NOMO-1 treated with DMSO at 0.1 percent for 48 hours (cell line): ENCODE data around the gene S1PR3.

Experiments used
- DNase-seq: peaks from one replicate; lab custom pipeline; 2025; ENCODE audit not compliant: unreplicated experiment; lab: John Stamatoyannopoulos, UW

S1PR3 gene

DNA sequence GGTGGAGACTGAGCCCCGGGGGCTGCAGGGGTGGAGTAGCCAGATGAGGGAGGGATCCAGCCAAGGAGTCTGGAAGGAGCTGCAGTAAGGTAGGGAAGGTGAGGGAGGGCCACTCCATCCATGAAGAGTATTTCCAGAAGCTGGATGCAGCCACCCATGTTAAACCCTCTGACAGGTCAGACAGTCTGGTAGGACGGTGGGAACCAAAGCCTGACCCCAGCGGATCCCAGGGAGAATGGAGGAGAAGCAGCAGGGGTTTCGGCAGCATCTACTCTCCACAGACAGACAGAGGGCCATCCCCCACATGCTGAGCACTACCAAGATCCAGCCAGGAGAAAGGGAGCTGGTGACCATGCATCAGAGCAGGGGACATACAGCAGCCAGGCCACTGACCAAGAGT lies 22.5 kb upstream of the S1PR3 start:
- no peak for DNase-seq

DNA sequence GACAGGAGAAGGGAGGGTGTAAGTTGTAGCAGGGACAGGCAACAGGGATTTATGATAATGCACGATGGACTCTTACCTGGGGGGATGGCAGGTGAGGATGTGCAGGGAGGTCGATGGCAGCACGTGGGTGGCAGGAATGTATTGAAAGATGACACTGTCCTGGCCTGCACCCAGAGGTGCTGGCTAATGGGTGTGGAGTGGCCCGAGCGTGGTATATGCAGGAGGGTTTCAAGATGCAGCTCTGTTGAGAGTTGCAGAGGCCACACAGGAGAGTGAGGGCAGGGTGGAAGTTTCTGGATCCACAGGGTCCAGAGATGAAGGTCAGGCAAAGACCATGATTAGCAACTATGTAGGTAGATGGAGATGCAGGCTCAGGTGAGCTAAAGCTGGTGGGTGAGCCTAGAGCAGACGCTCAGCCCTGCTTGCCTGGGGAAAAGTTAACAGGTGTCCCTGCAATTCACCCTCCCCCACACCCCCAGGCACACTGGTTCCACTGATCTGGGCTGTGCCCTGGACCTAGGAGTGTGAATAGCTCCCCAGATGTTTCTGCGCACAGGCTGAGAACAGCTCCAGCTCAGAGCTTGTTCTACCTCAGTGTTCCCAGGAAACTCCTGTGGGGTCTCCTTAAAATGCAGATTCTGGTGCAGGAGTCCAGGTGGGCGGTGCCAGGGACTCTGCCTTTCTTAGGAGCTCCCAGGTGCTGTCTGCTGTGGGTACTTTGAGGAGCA lies 21.5 kb upstream of the S1PR3 start:
- DNase-seq: no peak

DNA sequence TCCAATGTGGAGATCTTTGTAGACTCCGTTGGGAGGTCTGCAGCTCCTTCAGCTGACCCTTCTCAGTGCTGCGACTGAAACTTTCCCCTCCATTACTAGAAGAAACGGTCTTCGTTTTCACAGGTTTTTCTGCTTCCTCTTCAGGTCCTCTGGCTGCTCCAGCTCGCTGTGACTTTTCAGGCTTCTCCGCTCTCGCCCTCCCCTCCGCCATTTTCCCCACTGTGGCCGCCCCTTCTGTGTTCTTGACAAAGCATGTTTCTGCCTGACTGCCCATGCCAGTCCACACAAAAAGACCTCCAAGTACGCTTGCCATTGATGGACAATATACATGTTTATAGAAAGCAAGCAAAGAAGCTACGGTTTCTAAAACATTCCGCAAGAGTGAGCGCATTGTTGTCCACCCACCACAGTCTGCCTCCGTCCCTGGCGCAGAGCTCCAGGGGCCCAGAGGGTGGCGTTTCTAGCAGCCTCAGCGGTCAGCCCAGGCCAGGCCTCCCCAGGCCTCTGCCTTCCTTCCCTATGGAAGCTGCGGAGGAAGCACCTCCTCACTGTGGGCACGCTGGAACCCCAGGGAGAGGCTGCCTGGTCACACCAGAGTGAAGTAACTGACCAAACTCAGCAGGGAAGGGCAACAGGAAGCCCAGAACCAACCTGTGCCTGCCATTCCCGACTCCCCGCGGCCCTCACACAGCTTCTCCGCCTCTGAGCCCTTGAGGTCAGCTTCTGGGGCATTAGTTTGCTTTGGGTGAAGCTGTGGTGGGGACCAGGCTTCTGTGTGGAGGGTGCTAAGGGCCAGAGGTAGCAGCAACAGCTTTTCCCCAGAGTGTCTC lies 19.9 kb upstream of the S1PR3 start:
- DNase-seq: no peak

DNA sequence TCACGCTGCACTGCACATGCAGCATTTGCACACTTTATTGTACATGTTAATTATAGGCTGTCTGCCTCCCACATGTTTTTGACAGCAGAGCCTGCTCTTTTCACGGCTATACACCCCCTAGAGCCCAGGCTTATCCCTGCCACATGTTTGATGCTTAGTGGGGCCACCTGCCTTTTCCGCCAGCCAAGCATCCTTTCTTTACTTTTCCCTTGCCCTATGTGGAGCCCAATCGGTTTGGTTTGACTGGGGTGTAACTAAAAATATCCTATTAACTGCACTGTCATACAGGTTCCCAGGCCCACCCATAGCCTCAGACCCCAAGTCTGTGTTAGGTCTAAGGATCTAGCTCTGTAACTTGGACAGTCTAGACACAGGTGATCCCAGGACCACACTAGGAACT lies 18.9 kb upstream of the S1PR3 start:
- no peak for DNase-seq

DNA sequence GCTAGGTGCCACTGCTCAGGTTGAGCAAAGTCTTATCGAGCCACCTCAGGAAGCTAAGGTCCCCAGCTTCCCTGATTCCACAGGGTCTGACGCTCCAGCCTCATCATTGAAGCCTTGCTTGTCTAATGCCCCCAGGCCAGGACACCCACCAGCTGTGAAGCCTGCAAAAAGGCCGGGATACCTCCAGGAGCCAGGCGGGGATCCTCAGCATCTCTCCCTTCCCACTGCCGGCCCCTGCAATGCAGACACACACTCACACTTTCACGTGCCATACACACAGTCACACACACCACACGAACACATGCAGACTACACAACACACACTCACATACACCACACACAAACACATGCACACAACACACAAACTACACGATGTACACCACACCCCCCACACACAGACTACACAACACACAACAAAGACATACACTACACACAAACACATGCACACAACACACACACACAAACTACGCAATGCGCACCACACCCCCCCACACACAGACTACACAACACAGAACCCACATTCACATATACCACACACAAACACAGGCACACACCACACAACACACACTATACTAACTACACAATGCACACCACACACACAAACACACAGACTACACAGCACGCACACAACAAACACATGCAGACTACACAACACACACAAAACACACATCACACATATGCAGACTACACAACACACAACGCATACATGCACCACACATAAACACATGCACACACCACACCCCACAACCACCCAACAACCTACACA lies 17.8 kb upstream of the S1PR3 start:
- no peak for DNase-seq

DNA sequence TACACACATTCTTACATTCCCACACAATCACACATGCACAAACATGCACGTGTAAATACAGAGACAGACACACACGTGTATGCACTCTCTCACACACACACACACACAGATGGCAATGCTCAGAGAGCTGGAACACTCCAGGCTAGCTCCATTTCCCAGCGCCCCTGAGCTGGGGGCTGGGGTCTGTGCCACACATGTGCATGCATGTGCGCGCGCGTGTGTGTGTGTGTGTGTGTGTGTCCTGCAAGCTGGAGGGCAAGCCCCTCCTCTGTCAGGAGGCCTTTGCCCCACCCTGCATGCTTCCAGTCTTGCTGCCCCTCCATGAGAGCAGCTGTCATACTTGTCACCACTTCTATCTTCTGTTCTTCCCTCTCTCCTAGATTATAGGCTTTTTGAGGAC lies 16.6 kb upstream of the S1PR3 start:
- DNase-seq: no peak

DNA sequence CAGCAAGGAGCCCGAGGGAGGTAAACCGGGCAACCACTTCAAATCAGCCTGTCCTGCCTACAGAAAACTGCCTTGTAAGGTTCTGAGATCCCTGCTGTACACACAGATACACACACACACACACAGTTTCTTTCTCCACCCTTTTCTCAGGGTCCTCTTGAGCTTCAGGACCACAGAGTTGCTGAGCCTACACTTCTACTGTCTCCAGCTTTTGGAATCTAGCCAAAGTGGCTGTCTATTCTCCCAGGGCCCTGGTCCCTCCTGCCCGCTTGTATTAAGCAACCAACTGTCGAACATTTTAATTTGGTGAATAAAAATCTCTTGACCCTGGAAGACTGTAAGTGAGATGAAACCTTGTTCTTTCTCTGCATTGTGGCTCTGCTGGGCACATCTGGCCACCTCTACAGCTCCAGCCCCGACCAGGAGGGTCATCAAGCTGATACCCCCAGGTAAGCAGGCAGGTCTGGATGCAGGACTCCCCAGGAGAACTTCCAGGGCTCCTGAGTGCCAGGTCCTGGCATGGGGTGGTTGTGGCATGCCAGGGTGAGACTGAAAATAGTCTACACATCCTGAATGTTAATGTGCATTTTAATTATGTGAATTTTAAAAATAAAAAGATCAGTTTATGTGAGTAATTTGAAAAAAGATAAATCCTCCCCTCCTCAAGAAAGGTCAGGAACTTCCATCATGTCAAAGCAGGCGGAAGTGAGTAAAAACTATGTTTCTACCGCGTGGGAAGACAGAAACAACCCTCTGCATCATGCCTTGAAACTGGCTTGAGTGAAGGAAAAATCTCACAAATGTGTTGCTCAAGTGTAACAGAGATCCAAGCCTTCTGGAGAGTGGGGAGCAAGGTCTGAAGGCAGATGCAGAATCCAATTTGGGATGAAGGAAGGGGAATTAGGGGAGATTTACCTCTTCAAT lies 15.0 kb upstream of the S1PR3 start:
- DNase-seq: no peak

DNA sequence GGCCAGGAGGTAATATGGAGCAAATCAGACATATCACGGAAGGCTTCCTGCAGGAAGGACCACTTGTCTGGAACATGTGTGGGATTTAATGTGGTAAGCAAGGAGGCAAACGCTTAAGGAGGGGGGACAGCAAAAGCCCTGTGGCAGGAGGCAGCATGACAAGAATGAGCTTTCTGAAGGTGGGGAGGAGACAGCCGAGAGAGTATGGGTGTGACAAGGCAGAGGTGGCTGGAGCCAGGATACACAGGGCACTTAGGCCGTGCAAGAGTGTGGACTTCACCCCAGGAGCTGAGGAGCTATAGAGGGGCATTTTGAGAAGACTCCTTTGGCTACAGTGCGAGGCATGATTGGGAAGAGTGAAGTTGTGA lies 14.4 kb upstream of the S1PR3 start:
- DNase-seq: no peak

DNA sequence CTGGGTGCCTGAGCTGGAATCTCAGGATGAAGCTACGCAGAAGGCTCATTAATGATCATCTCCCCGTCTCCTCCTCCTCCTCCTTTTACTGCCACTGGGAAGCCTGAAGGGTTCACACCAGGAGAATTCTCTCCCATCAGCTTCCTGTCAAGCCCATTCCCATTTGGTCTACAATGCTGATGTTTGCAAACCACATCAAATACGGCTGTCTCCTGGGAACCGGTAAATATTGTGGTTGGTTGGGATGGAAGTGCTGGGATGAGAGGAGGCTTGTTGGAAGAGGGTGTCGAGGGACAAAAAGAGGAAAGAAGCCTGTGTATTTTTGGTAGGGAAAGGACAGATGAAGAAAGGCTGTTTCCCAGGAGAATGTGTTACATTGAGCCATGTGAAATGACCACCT lies 13.2 kb upstream of the S1PR3 start:
- no peak for DNase-seq

DNA sequence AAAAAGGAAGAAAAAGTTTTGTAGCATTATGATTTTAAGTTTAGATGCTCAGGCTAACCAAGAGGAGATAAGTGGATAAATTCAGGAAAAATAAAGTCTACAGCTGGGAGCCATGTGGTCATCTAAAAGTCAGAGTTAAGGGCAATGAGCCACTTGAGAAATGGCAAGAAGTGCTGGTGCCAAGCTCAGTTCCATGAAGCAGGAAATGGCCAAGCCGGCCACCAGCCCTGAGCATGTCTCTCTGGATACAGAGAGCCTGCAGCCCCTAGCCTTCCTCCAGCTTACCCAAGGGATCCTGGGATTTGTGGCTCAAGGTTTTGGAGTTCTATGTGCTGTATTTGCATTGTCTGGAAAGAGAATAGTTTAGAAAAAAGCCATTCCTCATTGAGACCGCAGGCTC lies 12.2 kb upstream of the S1PR3 start:
- no peak for DNase-seq

DNA sequence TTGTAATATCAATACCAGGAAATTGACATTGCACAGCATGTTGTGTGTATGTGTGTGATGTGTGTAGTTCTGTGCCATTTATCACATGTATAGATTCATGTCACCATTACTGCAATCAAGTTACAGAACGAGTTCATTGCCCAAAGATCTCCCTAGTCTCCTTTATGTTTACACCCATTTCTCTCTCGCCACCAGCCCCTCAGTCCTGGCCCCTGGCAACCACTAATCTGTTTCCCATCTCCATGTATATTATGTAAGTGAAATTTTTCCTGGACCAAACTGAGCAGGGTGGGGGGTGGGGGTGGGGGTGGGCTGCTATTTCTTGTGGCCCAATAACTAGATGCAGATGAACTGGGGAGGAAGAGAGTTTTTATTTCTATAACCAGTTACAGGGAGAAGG lies 11.5 kb upstream of the S1PR3 start:
- no peak for DNase-seq

DNA sequence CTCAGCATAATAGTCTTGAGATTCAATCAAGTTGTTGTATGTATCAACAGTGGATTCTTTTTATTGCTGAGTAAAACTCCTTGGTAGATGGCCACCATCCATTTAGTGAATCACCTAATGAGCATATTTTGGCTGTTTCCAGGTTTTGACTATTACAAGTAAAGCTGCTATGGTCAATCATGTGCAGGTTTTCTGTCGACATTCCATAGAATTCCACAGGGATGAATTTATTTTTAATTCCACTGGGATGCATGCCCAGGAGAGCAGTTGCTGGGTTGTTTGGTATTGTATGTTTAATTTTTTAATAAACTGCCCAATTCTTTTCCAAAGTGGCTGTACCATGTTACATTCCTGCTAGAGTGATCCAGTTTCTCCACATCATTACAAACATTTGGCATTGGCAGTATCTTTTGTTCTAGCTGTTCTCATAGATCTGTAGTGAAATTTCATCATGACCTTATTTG lies 10.5 kb upstream of the S1PR3 start:
- no peak for DNase-seq

DNA sequence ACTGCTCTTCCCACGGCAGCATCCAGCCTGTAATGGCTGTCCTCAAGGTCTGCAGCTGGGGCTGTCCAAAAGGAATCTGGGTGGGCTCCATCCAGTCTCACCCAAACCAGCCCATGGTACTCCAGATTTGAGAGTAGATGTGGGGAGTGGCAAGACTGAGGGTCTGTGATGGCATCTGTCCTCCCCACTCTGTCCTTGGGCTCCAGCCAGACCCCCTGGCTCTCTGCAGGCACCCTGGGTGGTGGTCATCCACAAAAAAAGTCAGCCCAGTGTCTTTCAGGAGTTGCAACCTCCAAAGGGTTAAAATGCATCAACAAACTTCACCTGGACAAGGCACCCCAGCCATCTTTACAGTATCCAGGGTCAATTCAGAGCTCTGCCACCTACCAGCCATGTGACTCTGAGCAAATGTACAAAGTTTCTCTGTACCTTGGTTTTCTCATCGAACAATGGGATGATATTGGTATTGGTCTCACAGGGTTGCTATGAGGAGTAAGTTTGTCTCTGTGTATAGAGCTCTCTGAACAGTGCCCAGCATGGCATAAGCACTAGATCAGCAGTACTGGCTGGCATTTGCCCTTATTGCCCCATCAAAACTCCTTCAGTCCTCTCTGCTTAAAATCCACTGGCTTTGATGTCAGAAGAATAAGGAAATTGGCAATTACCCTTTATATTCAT lies 7.3 kb upstream of the S1PR3 start:
- no peak for DNase-seq

DNA sequence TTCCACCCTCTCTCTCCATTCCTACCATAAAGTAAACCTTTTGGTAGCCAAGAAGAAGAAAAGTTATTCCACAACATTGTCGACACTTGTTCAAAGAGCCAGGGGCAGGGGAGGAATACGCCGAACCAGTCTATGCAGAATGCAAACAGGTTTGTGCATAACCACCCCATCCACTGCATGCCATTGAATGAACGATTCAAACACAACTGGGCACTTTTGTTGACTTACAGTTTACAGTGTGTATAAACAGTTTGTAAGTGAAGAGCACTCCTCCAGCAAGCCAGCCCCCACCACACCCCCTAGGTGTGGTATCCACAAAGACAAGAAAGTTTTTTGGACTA lies 6.8 kb upstream of the S1PR3 start:
- no peak for DNase-seq

DNA sequence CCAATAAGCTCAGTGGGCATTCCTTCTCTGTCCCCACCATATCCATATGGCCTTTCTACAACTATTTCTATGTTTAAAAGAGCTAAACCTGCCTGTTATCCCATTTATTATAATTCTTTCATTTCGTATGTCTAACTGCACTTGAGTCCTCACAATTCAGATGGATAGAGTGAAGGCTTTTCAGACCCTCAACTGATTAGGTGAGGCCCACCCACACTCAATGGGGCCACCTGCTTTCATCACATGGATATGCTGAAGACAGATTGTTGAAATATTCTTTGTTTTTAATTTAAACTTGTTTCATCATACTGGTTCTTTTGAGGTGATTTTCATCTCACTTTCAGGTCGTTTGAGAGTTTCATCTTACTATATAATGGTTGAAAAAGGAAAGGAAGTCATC lies 5.7 kb upstream of the S1PR3 start:
- no peak for DNase-seq

DNA sequence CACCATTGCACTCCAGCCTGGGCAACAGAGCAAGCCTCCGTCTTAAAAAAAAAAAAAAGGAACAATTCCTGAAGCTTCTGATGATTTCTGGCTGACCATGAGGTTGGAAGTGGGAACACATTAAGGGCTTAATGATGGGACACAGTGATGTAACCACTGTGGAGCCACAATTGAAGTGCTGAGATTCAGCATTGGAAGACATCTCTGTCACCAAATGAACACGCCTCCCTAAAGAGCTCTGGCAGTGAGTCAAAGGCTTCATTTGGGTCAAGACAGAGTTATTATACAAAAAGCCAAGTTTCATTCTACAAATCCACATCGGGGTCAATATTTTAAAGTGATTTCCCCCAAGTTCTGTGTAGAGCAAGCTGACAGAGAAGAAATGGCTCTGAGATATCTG lies 4.5 kb upstream of the S1PR3 start:
- DNase-seq: no peak

DNA sequence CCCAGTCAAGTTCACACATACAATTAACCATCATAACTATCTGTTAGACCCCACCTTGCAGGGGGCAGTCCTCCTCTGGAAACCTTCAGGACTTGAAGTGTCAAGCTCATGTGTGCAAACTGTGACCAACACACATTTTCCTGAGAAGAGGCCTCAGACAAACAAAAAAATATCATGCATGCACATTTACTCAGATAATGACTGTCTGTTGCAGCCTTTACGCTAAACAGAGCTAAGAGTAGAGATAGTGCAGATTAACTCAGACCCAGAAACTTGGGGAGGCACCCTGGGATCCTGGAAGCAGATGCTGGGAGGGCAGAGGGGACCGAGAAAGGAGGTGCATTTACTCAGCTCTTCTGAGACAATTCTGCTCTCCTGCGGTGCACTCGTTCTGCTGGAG lies 3.6 kb upstream of the S1PR3 start:
- no peak for DNase-seq

DNA sequence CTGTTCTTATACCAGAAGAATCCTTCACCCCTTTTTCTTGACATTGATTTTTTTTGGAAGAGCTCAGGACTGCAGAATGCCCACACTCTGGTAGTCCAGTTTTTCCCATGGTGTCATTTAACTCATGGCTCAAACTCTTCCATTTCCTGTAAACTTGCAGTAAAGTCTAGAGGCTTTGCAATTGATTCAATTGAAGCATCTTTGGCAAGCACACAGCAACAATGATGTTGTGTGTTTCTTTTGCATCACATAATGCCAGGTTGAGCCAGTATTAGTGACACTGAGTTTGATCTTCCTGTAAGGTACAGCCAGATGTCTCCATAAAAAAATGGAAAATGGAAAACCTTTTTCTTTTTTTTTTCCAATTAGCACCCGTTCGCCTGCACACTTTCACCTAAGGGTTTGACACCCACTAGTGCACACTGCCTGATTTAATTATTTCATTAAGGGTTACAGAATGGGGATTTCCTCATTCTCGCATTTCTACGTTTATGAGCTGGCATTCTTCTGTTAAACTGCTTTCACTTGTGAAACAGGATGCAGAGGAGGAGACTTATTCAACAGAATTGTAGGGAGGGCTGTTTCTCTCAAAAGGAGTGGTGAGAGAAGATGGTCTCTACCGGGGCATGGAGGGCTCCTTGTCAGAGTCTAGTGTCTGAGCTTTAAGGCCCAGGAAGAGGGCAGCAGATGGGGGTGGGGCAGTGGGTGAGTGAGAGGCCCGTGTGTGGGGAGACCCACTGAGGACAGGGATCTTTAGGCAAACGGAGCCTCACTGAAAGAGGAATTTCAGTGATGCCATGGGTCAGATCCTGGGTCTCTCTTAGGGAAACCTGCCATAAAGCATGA lies 2.2 kb upstream of the S1PR3 start:
- DNase-seq: peak; percentile 67

DNA sequence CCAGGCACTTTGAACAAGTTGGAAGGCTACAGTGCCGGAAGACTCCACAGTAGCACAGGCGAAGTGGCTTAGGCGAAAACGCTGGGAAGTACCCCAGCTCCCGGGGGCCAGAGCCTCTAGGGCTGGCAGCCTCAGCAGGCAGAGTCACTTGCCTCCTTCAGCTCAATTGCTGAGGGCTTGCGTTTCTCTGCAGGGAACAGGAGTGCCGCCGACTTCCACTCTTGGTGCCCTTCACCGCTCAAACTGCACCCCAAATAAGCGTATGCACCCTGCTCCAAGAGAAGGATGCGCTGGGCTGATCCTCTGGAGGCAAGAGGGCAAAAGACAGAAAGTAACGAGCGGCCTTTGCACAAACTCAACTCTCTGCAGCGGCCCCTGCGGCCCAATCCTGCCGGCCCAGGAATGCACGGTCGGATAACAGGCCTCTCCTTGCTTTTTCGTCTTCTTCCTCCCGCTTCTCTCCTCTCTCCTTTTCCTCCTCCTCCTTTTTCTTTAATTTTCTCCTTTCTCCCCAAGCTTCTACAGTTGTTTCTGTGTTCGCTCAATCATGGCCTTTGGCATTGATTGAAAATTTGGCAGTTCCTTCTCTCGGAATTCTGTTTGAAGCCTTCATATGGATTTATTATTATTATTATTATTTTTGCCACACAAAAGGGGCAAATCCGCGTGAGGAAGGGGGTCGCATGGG lies 1.1 kb upstream of the S1PR3 start:
- DNase-seq: no peak
